Bronchial epithelial cell (primary cell): ENCODE results near the gene UTP4. TPM values are rescaled to one million over a fixed set of nuclear protein-coding genes. Genes with fewer than 3 reads are reported as not detected.
"Not testable (repeated sequence)": the region's sequence is repeated elsewhere in the genome, so short reads cannot be mapped to it uniquely, and the experiment has no call there.

Experiments used
- DNase-seq: peaks from one replicate; pipeline ENCODE4 v3.0.0-alpha.2; 2010; ENCODE audit warnings: low read depth
- FAIRE-seq: peaks from 2 replicates; lab custom pipeline; 2011; peaks lifted over from hg19 to GRCh38; lab: Jason Lieb, UNC
- H3K27me3 ChIP-seq: 2 replicates; pipeline ENCODE4 v1.5.1; 2011; ENCODE audit warnings: low read length; ENCODE audit not compliant: control insufficient read depth, insufficient read depth
- H3K36me3 ChIP-seq: 2 replicates; pipeline ENCODE4 v1.5.1; 2011; ENCODE audit warnings: low read length; ENCODE audit not compliant: control insufficient read depth, insufficient read depth
- H3K4me3 ChIP-seq: 2 replicates; pipeline ENCODE4 v1.5.1; 2011; ENCODE audit warnings: mild to moderate bottlenecking, low read depth, low read length, control low read depth
- CTCF ChIP-seq: IDR thresholded peaks from 2 replicates; pipeline ENCODE4 v1.5.1; 2011; ENCODE audit warnings: mild to moderate bottlenecking, moderate library complexity, low read length, control low read depth, inconsistent platforms; ENCODE audit not compliant: insufficient read depth, severe bottlenecking
- total RNA-seq: library from RNA; depleted of rRNA; stranded (reverse); fragments of >200 nt; gene quantifications from 2 replicates; pipeline ENCODE4 v1.2.1, GENCODE V29; 2014

UTP4 gene
- total RNA-seq, 1 donor from 2014 or later: 21.9 TPM

DNA sequence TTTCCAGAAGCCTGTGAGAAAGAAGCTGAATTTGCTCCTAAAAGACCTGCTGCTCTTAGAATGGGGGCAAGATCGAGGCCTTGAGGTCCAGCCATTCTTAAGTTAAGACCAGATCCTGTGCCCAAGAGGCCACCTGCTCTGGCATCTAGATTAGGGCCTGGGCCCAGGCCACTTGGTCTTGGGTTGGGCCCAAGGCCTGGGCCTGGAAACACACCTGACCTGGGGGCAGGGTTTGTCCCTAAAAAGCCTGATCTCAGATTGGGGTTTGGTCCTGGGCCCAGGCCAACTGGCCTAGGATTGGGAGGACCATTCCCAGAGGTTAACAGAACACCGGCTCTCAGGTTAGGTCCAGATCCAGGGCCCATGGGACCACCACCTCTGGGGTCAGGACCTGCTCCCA lies 12.9 kb upstream of the UTP4 start:
- Histone ChIP-seq H3K27me3 (no peaks in the 10 kb centered on the region), H3K36me3 (peaks cover 22% of the 10 kb centered on the region), H3K4me3 (no peak overlapping the region)
- no peak for DNase-seq
- no peak for TF ChIP-seq CTCF
- FAIRE-seq: no peak

DNA sequence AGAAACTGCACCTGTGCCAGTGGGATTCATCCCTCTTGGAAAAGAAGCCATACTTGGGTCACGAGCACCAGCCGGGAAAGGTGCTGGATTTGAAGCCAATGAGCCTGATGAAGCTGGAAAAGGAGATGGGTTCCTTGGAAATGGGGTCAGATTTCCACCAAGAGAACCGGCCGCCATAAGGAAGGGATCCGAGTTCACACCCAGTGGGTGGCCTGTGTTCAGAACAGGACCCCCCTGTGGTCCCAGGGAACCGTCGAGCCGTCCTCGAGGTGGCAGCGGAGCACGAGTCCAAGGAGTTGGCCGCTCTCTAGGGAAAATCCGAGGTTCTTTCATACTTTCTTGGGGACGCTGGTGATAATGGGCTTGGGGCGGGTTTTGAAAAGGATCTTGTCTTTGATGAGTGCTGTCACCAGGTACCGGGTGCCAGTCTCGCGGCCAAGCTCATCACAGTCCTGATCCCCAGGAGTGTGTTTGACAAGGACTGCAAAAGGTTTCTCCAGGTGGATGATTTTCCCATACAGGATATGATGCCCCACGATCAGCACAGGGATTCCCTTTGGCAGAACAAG lies 12.3 kb upstream of the UTP4 start:
- TF ChIP-seq CTCF: no peak
- DNase-seq: no peak
- H3K27me3 ChIP-seq: no peaks in the 10 kb centered on the region
- no peak for FAIRE-seq
- H3K4me3 ChIP-seq: no peak overlapping the region
- H3K36me3 ChIP-seq: peaks cover 17% of the 10 kb centered on the region

GRCh38 chr16:69123910-69124309 lies 8.5 kb upstream of the UTP4 start:
- Histone ChIP-seq H3K27me3 (no peaks in the 10 kb centered on the region), H3K36me3 (peaks cover 12% of the 10 kb centered on the region), H3K4me3 (no peak overlapping the region)
- DNase-seq (peak; percentile 59), FAIRE-seq (no peak)
- TF ChIP-seq CTCF: peak; percentile 59

GRCh38 chr16:69124406-69124805 lies 8.0 kb upstream of the UTP4 start:
- peaks cover 11% of the 10 kb centered on the region for H3K36me3 ChIP-seq
- FAIRE-seq, DNase-seq, H3K27me3 ChIP-seq, H3K4me3 ChIP-seq: not testable (repeated sequence)

- H3K27me3 ChIP-seq, H3K36me3 ChIP-seq, FAIRE-seq, DNase-seq, H3K4me3 ChIP-seq: not testable (repeated sequence)
Measured at GRCh38 chr16:69124961-69125360, 7.5 kb upstream of the UTP4 start.

GRCh38 chr16:69126221-69126620 lies 6.2 kb upstream of the UTP4 start:
- Histone ChIP-seq H3K4me3 (no peak overlapping the region), H3K36me3 (peaks cover 3% of the 10 kb centered on the region), H3K27me3 (no peaks in the 10 kb centered on the region)
- TF ChIP-seq CTCF: no peak
- no peak for DNase-seq
- no peak for FAIRE-seq

DNA sequence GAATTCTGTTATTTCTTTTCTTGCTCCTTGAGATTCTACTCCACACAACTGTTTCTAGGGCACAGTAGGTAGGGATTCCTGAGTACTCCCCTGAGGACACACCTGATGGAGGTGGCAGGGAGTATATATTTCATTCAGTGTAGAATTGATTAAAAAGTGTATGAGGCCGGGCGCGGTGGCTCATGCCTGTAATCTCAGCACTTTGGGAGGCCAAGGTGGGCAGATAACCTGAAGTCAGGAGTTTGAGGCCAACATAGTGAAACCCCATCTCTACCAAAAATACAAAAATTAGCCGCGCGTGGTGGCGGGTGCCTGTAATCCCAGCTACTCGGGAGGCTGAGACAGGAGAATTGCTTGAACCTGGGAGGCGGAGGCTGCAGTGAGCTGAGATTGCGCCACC lies 5.6 kb upstream of the UTP4 start:
- not testable (repeated sequence) for FAIRE-seq, DNase-seq, H3K27me3 ChIP-seq, H3K36me3 ChIP-seq, H3K4me3 ChIP-seq
